ENCODE measurements around the gene KRTAP10-1. TPM values are rescaled to one million over a fixed set of nuclear protein-coding genes. Genes with fewer than 3 reads are reported as not detected.

Gene KRTAP10-1
- total RNA-seq, 6 donors from 2014 or later = not detected

- Histone ChIP-seq H3K27ac (no peak overlapping the region), H3K36me3 (no peaks in the 10 kb centered on the region), H3K9me3 (peaks cover 0 to 15% (median 10%) of the 10 kb centered on the region in 4 donors), H3K27me3 (no peaks in the 10 kb centered on the region), H3K4me1 (peaks cover 0 to 24% (median 9%) of the 10 kb centered on the region in 4 donors), H3K4me3 (no peak overlapping the region)
- DNase-seq = no peak
- TF ChIP-seq POLR2AphosphoS5 (IDR thresholded peaks at IDR 0.05) (no peak), EP300 (IDR thresholded peaks at IDR 0.05) (no peak)
- 95% methylated on average over 15 to 17 of the region's 17 CpGs for WGBS, 2 donors
- ATAC-seq (ENCODE audit: low FRiP score in 2 of 2) = no peak
These were observed 45.6 kb downstream of the KRTAP10-1 start for GRCh38 chr21:44494418-44494817.

- 86 to 87% methylated on average over 9 of the region's 9 CpGs for WGBS, 2 donors
- H3K36me3 ChIP-seq = no peaks in the 10 kb centered on the region
- ATAC-seq (ENCODE audit: low FRiP score in 2 of 2) (no peak), DNase-seq (no peak)
- H3K27ac ChIP-seq = no peak overlapping the region
- H3K27me3 ChIP-seq = no peaks in the 10 kb centered on the region
- peaks cover 0 to 15% (median 5%) of the 10 kb centered on the region in 4 donors for H3K4me1 ChIP-seq
- TF ChIP-seq EP300 (IDR thresholded peaks at IDR 0.05) (no peak), POLR2AphosphoS5 (IDR thresholded peaks at IDR 0.05) (no peak), CTCF (IDR thresholded peaks at IDR 0.05) (no peak), POLR2A (IDR thresholded peaks at IDR 0.05) (no peak)
- H3K4me3 ChIP-seq = no peak overlapping the region
- peaks cover 0 to 15% (median 10%) of the 10 kb centered on the region in 4 donors for H3K9me3 ChIP-seq
These were observed 47.2 kb downstream of the KRTAP10-1 start for GRCh38 chr21:44492567-44493385.

GRCh38 chr21:44490816-44491215 lies 49.2 kb downstream of the KRTAP10-1 start:
- Histone ChIP-seq H3K9me3 (peaks cover 0 to 15% (median 10%) of the 10 kb centered on the region in 4 donors), H3K4me1 (peaks cover 0 to 5% (median 0%) of the 10 kb centered on the region in 4 donors), H3K27ac (no peak overlapping the region), H3K4me3 (no peak overlapping the region), H3K27me3 (no peaks in the 10 kb centered on the region), H3K36me3 (no peaks in the 10 kb centered on the region)
- DNase-seq (no peak), ATAC-seq (ENCODE audit: low FRiP score in 2 of 2) (no peak)
- WGBS, 2 donors = 85 to 87% methylated on average over 7 to 9 of the region's 9 CpGs
- TF ChIP-seq CTCF (IDR thresholded peaks at IDR 0.05) (no peak), POLR2A (IDR thresholded peaks at IDR 0.05) (no peak), POLR2AphosphoS5 (IDR thresholded peaks at IDR 0.05) (no peak), EP300 (IDR thresholded peaks at IDR 0.05) (no peak)

GRCh38 chr21:44490405-44490804 lies 49.6 kb downstream of the KRTAP10-1 start:
- H3K4me3 ChIP-seq = no peak overlapping the region
- 94 to 97% methylated on average over 18 to 19 of the region's 19 CpGs for WGBS, 2 donors
- no peak overlapping the region for H3K27ac ChIP-seq
- H3K36me3 ChIP-seq = no peaks in the 10 kb centered on the region
- no peak for TF ChIP-seq CTCF (IDR thresholded peaks at IDR 0.05)
- no peak for TF ChIP-seq POLR2AphosphoS5 (IDR thresholded peaks at IDR 0.05)
- no peak for TF ChIP-seq EP300 (IDR thresholded peaks at IDR 0.05)
- no peak for TF ChIP-seq POLR2A (IDR thresholded peaks at IDR 0.05)
- DNase-seq (no peak), ATAC-seq (ENCODE audit: low FRiP score in 2 of 2) (no peak)
- peaks cover 0 to 15% (median 10%) of the 10 kb centered on the region in 4 donors for H3K9me3 ChIP-seq
- H3K27me3 ChIP-seq = no peaks in the 10 kb centered on the region
- peaks cover 0 to 6% (median 1%) of the 10 kb centered on the region in 4 donors for H3K4me1 ChIP-seq

GRCh38 chr21:44489962-44490361 lies 50.0 kb downstream of the KRTAP10-1 start:
- ATAC-seq (ENCODE audit: low FRiP score in 2 of 2) = no peak
- TF ChIP-seq POLR2A (IDR thresholded peaks at IDR 0.05) (no peak), CTCF (IDR thresholded peaks at IDR 0.05) (no peak), EP300 (IDR thresholded peaks at IDR 0.05) (no peak), POLR2AphosphoS5 (IDR thresholded peaks at IDR 0.05) (no peak)
- WGBS, 2 donors = 37 to 40% methylated on average over 7 of the region's 7 CpGs

More at GRCh38 chr21:44489962-44490361, 50.0 kb downstream of the KRTAP10-1 start:
- Histone ChIP-seq H3K36me3 (no peaks in the 10 kb centered on the region), H3K27me3 (no peaks in the 10 kb centered on the region), H3K9me3 (peaks cover 0 to 15% (median 10%) of the 10 kb centered on the region in 4 donors), H3K4me3 (no peak overlapping the region), H3K27ac (no peak overlapping the region), H3K4me1 (peaks cover 0 to 7% (median 3%) of the 10 kb centered on the region in 4 donors)
- DNase-seq = no peak

Other genes with a start within 250 kb of the KRTAP10-1 start
- 100 to 1,000 TPM in 5 of 6 donors, 10 to 100 TPM in 1; 69.8 to 157 (median 135) TPM for gene PFKL, start 240.1 kb downstream of the KRTAP10-1 start, total RNA-seq
- 10 to 100 TPM; 34.4 to 85.9 (median 48.4) TPM for gene CFAP410, start 200.8 kb downstream of the KRTAP10-1 start, total RNA-seq
- 10 to 100 TPM in 4 of 6 donors, 1 to 10 TPM in 2; 2.2 to 37.7 (median 12.7) TPM for gene TRPM2, start 186.6 kb downstream of the KRTAP10-1 start, total RNA-seq
- gene LRRC3, start 84.7 kb downstream of the KRTAP10-1 start, total RNA-seq = 10 to 100 TPM in 1 of 6 donors, 1 to 10 TPM in 5; 3.1 to 11.5 (median 4.6) TPM
- gene KRTAP10-2, start 11.3 kb upstream of the KRTAP10-1 start, total RNA-seq = not detected
- gene KRTAP10-3, start 18.6 kb upstream of the KRTAP10-1 start, total RNA-seq = not detected
- not detected for gene KRTAP10-4, start 33.5 kb upstream of the KRTAP10-1 start, total RNA-seq
- not detected for gene KRTAP10-5, start 40.4 kb upstream of the KRTAP10-1 start, total RNA-seq
- gene KRTAP10-6, start 52.3 kb upstream of the KRTAP10-1 start, total RNA-seq = not detected
- gene KRTAP10-7, start 60.4 kb upstream of the KRTAP10-1 start, total RNA-seq = not detected
- gene KRTAP10-8, start 71.9 kb upstream of the KRTAP10-1 start, total RNA-seq = not detected
- not detected for gene KRTAP10-9, start 86.9 kb upstream of the KRTAP10-1 start, total RNA-seq
- not detected for gene KRTAP10-10, start 97.2 kb upstream of the KRTAP10-1 start, total RNA-seq
- gene KRTAP10-11, start 106.2 kb upstream of the KRTAP10-1 start, total RNA-seq = not detected
- gene KRTAP12-4, start 114.5 kb upstream of the KRTAP10-1 start, total RNA-seq = not detected
- not detected for gene KRTAP12-3, start 117.7 kb upstream of the KRTAP10-1 start, total RNA-seq
- gene KRTAP12-2, start 126.7 kb upstream of the KRTAP10-1 start, total RNA-seq = not detected
- gene KRTAP12-1, start 142.0 kb upstream of the KRTAP10-1 start, total RNA-seq = not detected
- not detected for gene KRTAP10-12, start 157.0 kb upstream of the KRTAP10-1 start, total RNA-seq
- under 1 TPM in 2 of 6 donors, not detected in 4; 0.14 to 0.17 TPM for gene TSPEAR, start 171.4 kb upstream of the KRTAP10-1 start, total RNA-seq